Measurements from ENCODE around the gene CANT1. TPM values are rescaled to one million over a fixed set of nuclear protein-coding genes. Genes with fewer than 3 reads are reported as not detected.
A peak's percentile ranks its signal among the peaks of the same experiment; 100 is the strongest.

CANT1 gene
- total and polyA plus RNA-seq, 2 of the 13 experiments (the other 11 are each of a cell fraction or from before 2014, with no cell fraction given), result 34.1 to 42.1 TPM

- peak; percentile 84; the same call in 1 of the 2 replicates for TF ChIP-seq ZBTB33 (CRISPR knock-in tag; IDR thresholded peaks at IDR 0.05)
- peak; percentile 26 for TF ChIP-seq ZNF883 (CRISPR knock-in tag; IDR thresholded peaks at IDR 0.05; ENCODE audit: not compliant biosample characterization)
- peak; percentile 30 for TF ChIP-seq ASH2L (IDR thresholded peaks at IDR 0.05; ENCODE audit: insufficient read length, low read depth, low read length)
- 0 out of 2 replicates have a peak, but pooled peaks have one; percentile 29 for TF ChIP-seq ZNF766 (CRISPR knock-in tag; IDR thresholded peaks at IDR 0.05; ENCODE audit: borderline replicate concordance)
- TF ChIP-seq FOXM1 (CRISPR knock-in tag; IDR thresholded peaks at IDR 0.05), result no peak
- TF ChIP-seq ZNF737 (CRISPR knock-in tag; IDR thresholded peaks at IDR 0.05; ENCODE audit: borderline replicate concordance), result no peak
- peak; percentile 87 for TF ChIP-seq AGO2 (optimal IDR thresholded peaks at IDR 0.05; ENCODE audit: low read depth, low read length)
- TF ChIP-seq RAD21 (CRISPR knock-in tag; IDR thresholded peaks at IDR 0.05), result peak; percentile 67
- TF ChIP-seq RBFOX2 (IDR thresholded peaks at IDR 0.05; ENCODE audit: low read depth, low read length), result peak; percentile 44; the same call in 1 of the 2 replicates
- no peak for TF ChIP-seq ZGPAT (CRISPR knock-in tag; IDR thresholded peaks at IDR 0.05)
- 0 out of 2 replicates have a peak, but pooled peaks have one; percentile 36 for TF ChIP-seq MTERF4 (CRISPR knock-in tag; IDR thresholded peaks at IDR 0.05)
- TF ChIP-seq ZBTB38 (CRISPR knock-in tag; IDR thresholded peaks at IDR 0.05), result peak; percentile 81; the same call in 1 of the 2 replicates
- peak; percentile 49; the same call in 1 of the 2 replicates for TF ChIP-seq BORCS8-MEF2B (CRISPR knock-in tag; IDR thresholded peaks at IDR 0.05)
- no peak for TF ChIP-seq ATM (IDR thresholded peaks at IDR 0.05; ENCODE audit: borderline replicate concordance)
- no peak for TF ChIP-seq GTF2F1 (IDR thresholded peaks at IDR 0.05; ENCODE audit: low read length)
- peak; percentile 62; the same call in 1 of the 2 replicates for TF ChIP-seq ZNF547 (CRISPR knock-in tag; IDR thresholded peaks at IDR 0.05)
- TF ChIP-seq THAP9 (CRISPR knock-in tag; IDR thresholded peaks at IDR 0.05; ENCODE audit: borderline replicate concordance), result 0 out of 2 replicates have a peak, but pooled peaks have one; percentile 19
Measured at GRCh38 chr17:78993241-78993956, 16.2 kb downstream of the CANT1 start (continued).
